Caco-2 (cell line): Measurements from ENCODE around the gene ZBTB17. TPM values are rescaled to one million over a fixed set of nuclear protein-coding genes. Genes with fewer than 3 reads are reported as not detected.

Source experiments
- BruUV-seq: library from RNA; stranded (reverse); fragments of 400-500 nt; replicated peaks from 2 replicates; lab custom pipeline; 2021; lab: Mats Ljungman, UMichigan
- CTCF ChIA-PET: fragments of 300-600 bp; sonication (Branson Sonifier 250); formaldehyde crosslinking; loops from one replicate; lab custom pipeline; 2022; ENCODE audit warnings: antibody characterized with exemption; lab: Charles Lee
- POLR2A ChIA-PET: fragments of 300-600 bp; sonication (Branson Sonifier 250); formaldehyde crosslinking; loops from one replicate; lab custom pipeline; 2022; ENCODE audit warnings: antibody characterized with exemption; lab: Charles Lee
- DNase-seq, 2 experiments: peaks; one replicate each; pipeline versions ENCODE4 v3.0.0 to v3.0.0-alpha.2; 2020 to 2022
- H3K27me3 ChIP-seq: replicated peaks from 2 replicates; pipeline ENCODE4 v1.6.0; 2011; ENCODE audit warnings: low read length; ENCODE audit not compliant: control insufficient read depth, insufficient read depth
- H3K36me3 ChIP-seq: 2 replicates; pipeline ENCODE4 v1.5.1; 2011; ENCODE audit warnings: low read length; ENCODE audit not compliant: control insufficient read depth, insufficient read depth
- H3K4me1 ChIP-seq: fragments of 250-450 bp; sonication (Bioruptor Pico); 2 replicates; pipeline ENCODE4 v1.5.1; 2020; ENCODE audit warnings: mild to moderate bottlenecking
- H3K4me3 ChIP-seq: 2 replicates; pipeline ENCODE4 v1.5.1; 2011; ENCODE audit warnings: low read depth, mild to moderate bottlenecking, control low read depth, low read length
- H3K9me3 ChIP-seq: fragments of 250-450 bp; sonication (Bioruptor Pico); 2 replicates; pipeline ENCODE4 v1.5.1; 2020; ENCODE audit warnings: mild to moderate bottlenecking, moderate library complexity
- H3K27ac Mint-ChIP-seq: one replicate; pipeline ENCODE4 v1.8.0; 2022; ENCODE audit warnings: mixed read lengths; ENCODE audit not compliant: unreplicated experiment
- H3K27me3 Mint-ChIP-seq: one replicate; pipeline ENCODE4 v1.8.0; 2022; ENCODE audit warnings: mixed read lengths; ENCODE audit not compliant: insufficient read depth, unreplicated experiment
- H3K36me3 Mint-ChIP-seq: one replicate; pipeline ENCODE4 v1.8.0; 2022; ENCODE audit warnings: mild to moderate bottlenecking, mixed read lengths; ENCODE audit not compliant: insufficient read depth, unreplicated experiment
- H3K4me1 Mint-ChIP-seq: one replicate; pipeline ENCODE4 v1.8.0; 2022; ENCODE audit warnings: low read depth, mixed read lengths; ENCODE audit not compliant: unreplicated experiment
- H3K4me3 Mint-ChIP-seq: one replicate; pipeline ENCODE4 v1.8.0; 2022; ENCODE audit warnings: mild to moderate bottlenecking, moderate library complexity, mixed read lengths; ENCODE audit not compliant: unreplicated experiment
- H3K9me3 Mint-ChIP-seq: one replicate; pipeline ENCODE4 v1.8.0; 2022; ENCODE audit warnings: mixed read lengths; ENCODE audit not compliant: unreplicated experiment
- CTCF ChIP-seq, 2 experiments: fragments of 200-600 bp in 1 of 2; IDR thresholded peaks; 1 replicate in 1 of 2; 2 replicates in 1 of 2; pipeline versions ENCODE4 v1.5.1 to v1.8.0; 2011 to 2022; ENCODE audit warnings: antibody characterized with exemption in 1 of 2, control low read depth in 1 of 2, inconsistent platforms in 1 of 2, low read depth in 1 of 2, low read length in 1 of 2, mild to moderate bottlenecking in 1 of 2, moderate library complexity in 1 of 2; ENCODE audit not compliant: insufficient read depth in 1 of 2, severe bottlenecking in 1 of 2, unreplicated experiment in 1 of 2
- intact Hi-C: fragments of 100-400 bp; cut with micrococcal nuclease; formaldehyde crosslinking; loops from one replicate; pipeline ENCODE4 v1.10.0; 2022; ENCODE audit not compliant: unreplicated experiment
- total RNA-seq: library from RNA; stranded (reverse); gene quantifications from 2 replicates; pipeline ENCODE4 v1.2.3, GENCODE V29; 2022

ZBTB17 gene
- total RNA-seq, 1 experiment from 2014 or later = 23.5 TPM

DNA sequence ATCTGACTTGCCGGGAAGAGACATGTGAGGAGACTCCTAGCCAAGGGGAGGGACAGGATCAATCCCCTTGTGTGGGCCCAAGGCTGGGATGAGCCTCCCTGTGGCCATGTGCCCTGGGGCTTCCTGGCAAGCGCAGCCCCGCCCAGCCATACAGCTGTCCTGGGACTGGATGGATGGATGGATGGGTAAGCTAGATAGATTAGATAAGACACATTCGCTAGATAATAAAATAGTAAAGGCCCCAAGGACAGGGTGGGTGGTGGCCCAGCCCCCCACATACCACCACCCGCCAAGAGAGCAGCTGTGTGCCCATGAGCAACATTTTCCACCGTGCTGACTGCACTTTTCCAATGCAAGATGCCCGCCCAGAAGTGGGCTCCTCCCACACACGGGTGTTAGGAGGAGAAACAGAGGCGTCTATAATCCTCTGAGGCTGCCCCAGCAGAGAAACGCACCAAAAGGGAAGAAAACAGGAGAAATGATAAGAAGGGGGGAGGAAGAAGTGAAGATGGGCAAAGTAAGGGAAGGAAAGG, 25.1 kb downstream of the ZBTB17 start:
- peaks cover 17% of the 10 kb centered on the region for H3K4me1 Mint-ChIP-seq

GRCh38 chr1:15950302-15950701, 25.6 kb downstream of the ZBTB17 start:
- POLR2A ChIA-PET = no interaction called here

More for the DNA sequence above, 25.1 kb downstream of the ZBTB17 start:
- no peak for TF ChIP-seq CTCF (IDR thresholded peaks at IDR 0.05; ENCODE audit: insufficient read depth in 1 of 2, low read depth in 1 of 2, low read length in 1 of 2, severe bottlenecking in 1 of 2, unreplicated experiment in 1 of 2)
- Histone ChIP-seq H3K36me3 (no peaks in the 10 kb centered on the region), H3K4me1 (peaks cover 10% of the 10 kb centered on the region), H3K4me3 (no peak overlapping the region), H3K27me3 (no peaks in the 10 kb centered on the region), H3K9me3 (no peaks in the 10 kb centered on the region)
- peaks cover 21% of the 10 kb centered on the region for H3K36me3 Mint-ChIP-seq
- H3K27me3 Mint-ChIP-seq = no peaks in the 10 kb centered on the region
- POLR2A ChIA-PET = interaction anchor here (0.5 kb wide), 1 partner anchor 116 kb away, joined by 3 read pairs; no protein-coding TSS in a partner anchor
- no peak for DNase-seq
- BruUV-seq = no TSS peak
- H3K4me3 Mint-ChIP-seq = no peak overlapping the region
- H3K27ac Mint-ChIP-seq = no peak overlapping the region
- intact Hi-C loops = no loop called here
- CTCF ChIA-PET = no interaction called here
- no peaks in the 10 kb centered on the region for H3K9me3 Mint-ChIP-seq

More at GRCh38 chr1:15950302-15950701, 25.6 kb downstream of the ZBTB17 start:
- BruUV-seq = no TSS peak
- Mint-ChIP-seq H3K4me1 (peaks cover 17% of the 10 kb centered on the region), H3K4me3 (no peak overlapping the region), H3K36me3 (peaks cover 21% of the 10 kb centered on the region), H3K27me3 (no peaks in the 10 kb centered on the region), H3K27ac (no peak overlapping the region), H3K9me3 (no peaks in the 10 kb centered on the region)
- intact Hi-C loops = no loop called here
- Histone ChIP-seq H3K4me3 (no peak overlapping the region), H3K27me3 (no peaks in the 10 kb centered on the region), H3K4me1 (peaks cover 10% of the 10 kb centered on the region), H3K9me3 (no peaks in the 10 kb centered on the region), H3K36me3 (no peaks in the 10 kb centered on the region)
- CTCF ChIA-PET = interaction anchor here (0.8 kb wide), 1 partner anchor 25 kb away, joined by 3 read pairs; the partner anchor contains the start of gene ZBTB17
- DNase-seq = no peak
- TF ChIP-seq CTCF (IDR thresholded peaks at IDR 0.05; ENCODE audit: insufficient read depth in 1 of 2, low read depth in 1 of 2, low read length in 1 of 2, severe bottlenecking in 1 of 2, unreplicated experiment in 1 of 2) = no peak
